ENCODE measurements around the gene PBX1. TPM values are rescaled to one million over a fixed set of nuclear protein-coding genes. Genes with fewer than 3 reads are reported as not detected.

Gene PBX1
- total RNA-seq, 2 donors from 2014 or later, result 50.5 to 53.1 TPM

GRCh38 chr1:164740000-164740526 lies 181.1 kb downstream of the PBX1 start:
- ATAC-seq (ENCODE audit: insufficient number of reproducible peaks, low FRiP score, low read depth) (no peak), DNase-seq (ENCODE audit: low spot score) (no peak)
- Histone ChIP-seq H3K9me3 (no peaks in the 10 kb centered on the region), H3K27ac (no peak overlapping the region), H3K36me3 (no peaks in the 10 kb centered on the region), H3K4me3 (no peak overlapping the region), H3K4me1 (ENCODE audit: control insufficient read depth in 1 of 2, low read depth in 2 of 2) (no peaks in the 10 kb centered on the region), H3K27me3 (replicated peaks; ENCODE audit: insufficient read depth) (no peaks in the 10 kb centered on the region)
- TF ChIP-seq, protein P1, sequence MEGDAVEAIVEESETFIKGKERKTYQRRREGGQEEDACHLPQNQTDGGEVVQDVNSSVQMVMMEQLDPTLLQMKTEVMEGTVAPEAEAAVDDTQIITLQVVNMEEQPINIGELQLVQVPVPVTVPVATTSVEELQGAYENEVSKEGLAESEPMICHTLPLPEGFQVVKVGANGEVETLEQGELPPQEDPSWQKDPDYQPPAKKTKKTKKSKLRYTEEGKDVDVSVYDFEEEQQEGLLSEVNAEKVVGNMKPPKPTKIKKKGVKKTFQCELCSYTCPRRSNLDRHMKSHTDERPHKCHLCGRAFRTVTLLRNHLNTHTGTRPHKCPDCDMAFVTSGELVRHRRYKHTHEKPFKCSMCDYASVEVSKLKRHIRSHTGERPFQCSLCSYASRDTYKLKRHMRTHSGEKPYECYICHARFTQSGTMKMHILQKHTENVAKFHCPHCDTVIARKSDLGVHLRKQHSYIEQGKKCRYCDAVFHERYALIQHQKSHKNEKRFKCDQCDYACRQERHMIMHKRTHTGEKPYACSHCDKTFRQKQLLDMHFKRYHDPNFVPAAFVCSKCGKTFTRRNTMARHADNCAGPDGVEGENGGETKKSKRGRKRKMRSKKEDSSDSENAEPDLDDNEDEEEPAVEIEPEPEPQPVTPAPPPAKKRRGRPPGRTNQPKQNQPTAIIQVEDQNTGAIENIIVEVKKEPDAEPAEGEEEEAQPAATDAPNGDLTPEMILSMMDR (IDR thresholded peaks at IDR 0.05), result no peak

GRCh38 chr1:164742745-164743144 lies 183.8 kb downstream of the PBX1 start:
- H3K27ac ChIP-seq, result no peak overlapping the region
- no peak overlapping the region for H3K4me3 ChIP-seq

DNA sequence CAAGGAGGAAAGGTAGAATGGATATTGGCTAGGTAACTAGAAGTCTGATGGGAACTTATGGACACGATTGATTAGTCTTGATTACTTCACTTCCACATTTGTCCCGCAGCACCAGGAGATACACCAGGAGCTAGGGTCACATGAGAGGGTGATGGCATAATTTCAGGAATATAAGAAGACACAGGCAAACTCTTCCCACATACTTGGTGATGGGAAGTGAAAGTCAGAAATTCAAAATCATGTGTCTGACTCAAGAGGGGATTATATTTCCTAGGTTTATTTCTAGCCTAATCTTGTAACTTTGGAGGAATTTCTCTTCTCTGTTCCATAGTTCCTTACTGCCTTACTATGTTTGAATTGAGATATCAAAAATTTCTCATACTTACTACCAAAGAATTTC lies 185.0 kb downstream of the PBX1 start:
- DNase-seq (ENCODE audit: low spot score) (no peak), ATAC-seq (ENCODE audit: insufficient number of reproducible peaks, low FRiP score, low read depth) (no peak)
- TF ChIP-seq, protein P1 (IDR thresholded peaks at IDR 0.05), result no peak
- H3K27me3 ChIP-seq (replicated peaks; ENCODE audit: insufficient read depth), result no peaks in the 10 kb centered on the region
- no peaks in the 10 kb centered on the region for H3K36me3 ChIP-seq
- no peaks in the 10 kb centered on the region for H3K9me3 ChIP-seq
- no peak overlapping the region for H3K4me3 ChIP-seq
- H3K27ac ChIP-seq, result no peak overlapping the region
- H3K4me1 ChIP-seq (ENCODE audit: control insufficient read depth in 1 of 2, low read depth in 2 of 2), result peaks cover 10 to 25% of the 10 kb centered on the region in 2 donors

More at GRCh38 chr1:164742745-164743144, 183.8 kb downstream of the PBX1 start:
- DNase-seq (ENCODE audit: low spot score) (no peak), ATAC-seq (ENCODE audit: insufficient number of reproducible peaks, low FRiP score, low read depth) (no peak)
- peaks cover 2 to 13% of the 10 kb centered on the region in 2 donors for H3K4me1 ChIP-seq (ENCODE audit: control insufficient read depth in 1 of 2, low read depth in 2 of 2)
- no peaks in the 10 kb centered on the region for H3K27me3 ChIP-seq (replicated peaks; ENCODE audit: insufficient read depth)
- no peaks in the 10 kb centered on the region for H3K36me3 ChIP-seq
- H3K9me3 ChIP-seq, result no peaks in the 10 kb centered on the region
- TF ChIP-seq, protein P1 (IDR thresholded peaks at IDR 0.05), result no peak

- Histone ChIP-seq H3K9me3 (no peaks in the 10 kb centered on the region), H3K27ac (no peak overlapping the region), H3K4me1 (ENCODE audit: control insufficient read depth in 1 of 2, low read depth in 2 of 2) (peaks cover 13 to 31% of the 10 kb centered on the region in 2 donors), H3K4me3 (no peak overlapping the region), H3K27me3 (replicated peaks; ENCODE audit: insufficient read depth) (no peaks in the 10 kb centered on the region), H3K36me3 (no peaks in the 10 kb centered on the region)
- ATAC-seq (ENCODE audit: insufficient number of reproducible peaks, low FRiP score, low read depth), result no peak
- DNase-seq (ENCODE audit: low spot score), result no peak
- TF ChIP-seq, protein P1 (IDR thresholded peaks at IDR 0.05), result no peak
Observed at GRCh38 chr1:164745736-164746135, 186.8 kb downstream of the PBX1 start.

DNA sequence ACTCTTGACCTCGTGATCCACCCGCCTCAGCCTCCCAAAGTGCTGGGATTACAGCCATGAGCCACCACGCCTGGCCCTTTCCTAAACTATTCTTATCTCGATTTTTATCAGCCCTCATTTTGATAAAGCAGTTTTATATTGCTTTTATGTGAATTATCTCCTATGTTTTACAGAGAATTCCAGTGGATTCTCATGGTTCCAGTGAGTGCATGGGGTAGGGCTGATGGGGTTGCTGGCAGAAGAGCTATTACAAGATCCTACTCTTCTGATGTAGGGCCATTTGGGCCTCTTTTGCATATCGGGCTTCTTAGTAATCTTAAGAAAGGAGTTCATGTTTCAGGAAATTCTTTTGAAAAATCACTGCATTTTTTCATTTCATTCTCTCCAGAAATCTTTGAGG lies 187.6 kb downstream of the PBX1 start:
- TF ChIP-seq, protein P1 (IDR thresholded peaks at IDR 0.05), result no peak
- H3K9me3 ChIP-seq, result no peaks in the 10 kb centered on the region
- no peaks in the 10 kb centered on the region for H3K27me3 ChIP-seq (replicated peaks; ENCODE audit: insufficient read depth)
- H3K4me1 ChIP-seq (ENCODE audit: control insufficient read depth in 1 of 2, low read depth in 2 of 2), result peaks cover 13 to 31% of the 10 kb centered on the region in 2 donors
- no peaks in the 10 kb centered on the region for H3K36me3 ChIP-seq
- no peak overlapping the region for H3K4me3 ChIP-seq
- ATAC-seq (ENCODE audit: insufficient number of reproducible peaks, low FRiP score, low read depth) (no peak), DNase-seq (ENCODE audit: low spot score) (no peak)
- no peak overlapping the region for H3K27ac ChIP-seq
